Activated T-cell treated with anti-CD3 and anti-CD28 coated beads, Interleukin-2, amount 50 U/mL, for 4 hours (primary cell): Measurements from ENCODE around the gene GRIA1. TPM values are rescaled to one million over a fixed set of nuclear protein-coding genes. Genes with fewer than 3 reads are reported as not detected.

Experiments
- ATAC-seq, 2 donors: fragments of 200-7000 bp; cut with Tn5 transposase; one replicate each; pipeline ENCODE4 v1.10.0; 2021
- DNase-seq: peaks from one replicate; pipeline ENCODE4 v3.0.0-alpha.2; 2020
- H3K27me3 Mint-ChIP-seq: one replicate; pipeline ENCODE4 v1.8.0; 2021; ENCODE audit warnings: low read depth, mixed read lengths
- H3K36me3 Mint-ChIP-seq: one replicate; pipeline ENCODE4 v1.8.0; 2022; ENCODE audit warnings: mixed read lengths; ENCODE audit not compliant: insufficient read depth
- H3K4me1 Mint-ChIP-seq: one replicate; pipeline ENCODE4 v1.8.0; 2021; ENCODE audit warnings: low read depth, mixed read lengths
- H3K4me3 Mint-ChIP-seq: one replicate; pipeline ENCODE4 v1.8.0; 2021; ENCODE audit warnings: mild to moderate bottlenecking, moderate library complexity, mixed read lengths
- H3K9me3 Mint-ChIP-seq: one replicate; pipeline ENCODE4 v1.8.0; 2021; ENCODE audit warnings: mixed read lengths
- total RNA-seq, 3 donors: library from RNA; stranded (reverse); gene quantifications; one replicate each; pipeline ENCODE4 v1.2.1, GENCODE V29; 2021

Gene GRIA1
- total RNA-seq, 3 donors from 2014 or later, result not detected

GRCh38 chr5:153780876-153781705 lies 290.6 kb downstream of the GRIA1 start:
- no peak overlapping the region for H3K4me3 Mint-ChIP-seq
- no peak for ATAC-seq
- no peak for DNase-seq
- no peaks in the 10 kb centered on the region for H3K9me3 Mint-ChIP-seq
- no peaks in the 10 kb centered on the region for H3K27me3 Mint-ChIP-seq
- no peaks in the 10 kb centered on the region for H3K36me3 Mint-ChIP-seq
- no peaks in the 10 kb centered on the region for H3K4me1 Mint-ChIP-seq

- no peaks in the 10 kb centered on the region for H3K4me1 Mint-ChIP-seq
- H3K4me3 Mint-ChIP-seq, result no peak overlapping the region
- H3K27me3 Mint-ChIP-seq, result no peaks in the 10 kb centered on the region
- ATAC-seq, result no peak
- H3K9me3 Mint-ChIP-seq, result no peaks in the 10 kb centered on the region
- H3K36me3 Mint-ChIP-seq, result no peaks in the 10 kb centered on the region
- no peak for DNase-seq
Measured at GRCh38 chr5:153782589-153783361, 292.3 kb downstream of the GRIA1 start.

GRCh38 chr5:153783362-153783658 lies 292.8 kb downstream of the GRIA1 start:
- DNase-seq, result no peak
- ATAC-seq, result no peak
- Mint-ChIP-seq H3K9me3 (no peaks in the 10 kb centered on the region), H3K36me3 (no peaks in the 10 kb centered on the region), H3K4me3 (no peak overlapping the region), H3K4me1 (no peaks in the 10 kb centered on the region), H3K27me3 (peaks cover 3% of the 10 kb centered on the region)

GRCh38 chr5:153784277-153784676 lies 293.8 kb downstream of the GRIA1 start:
- no peaks in the 10 kb centered on the region for H3K9me3 Mint-ChIP-seq
- H3K36me3 Mint-ChIP-seq, result no peaks in the 10 kb centered on the region
- no peak overlapping the region for H3K4me3 Mint-ChIP-seq
- peaks cover 5% of the 10 kb centered on the region for H3K27me3 Mint-ChIP-seq
- ATAC-seq (no peak), DNase-seq (no peak)
- H3K4me1 Mint-ChIP-seq, result no peaks in the 10 kb centered on the region

GRCh38 chr5:153791339-153791738 lies 300.9 kb downstream of the GRIA1 start:
- H3K4me1 Mint-ChIP-seq, result no peaks in the 10 kb centered on the region

GRCh38 chr5:153792305-153792704 lies 301.8 kb downstream of the GRIA1 start:
- ATAC-seq, result no peak
- H3K27me3 Mint-ChIP-seq, result peaks cover 7% of the 10 kb centered on the region
- H3K4me1 Mint-ChIP-seq, result no peaks in the 10 kb centered on the region

More at GRCh38 chr5:153791339-153791738, 300.9 kb downstream of the GRIA1 start:
- DNase-seq (no peak), ATAC-seq (no peak)
- no peak overlapping the region for H3K4me3 Mint-ChIP-seq
- H3K36me3 Mint-ChIP-seq, result no peaks in the 10 kb centered on the region
- H3K9me3 Mint-ChIP-seq, result no peaks in the 10 kb centered on the region
- peaks cover 7% of the 10 kb centered on the region for H3K27me3 Mint-ChIP-seq

GRCh38 chr5:153793699-153794098 lies 303.2 kb downstream of the GRIA1 start:
- DNase-seq (no peak), ATAC-seq (no peak)
- peaks cover 2% of the 10 kb centered on the region for H3K27me3 Mint-ChIP-seq
- H3K9me3 Mint-ChIP-seq, result no peaks in the 10 kb centered on the region
- H3K36me3 Mint-ChIP-seq, result no peaks in the 10 kb centered on the region
- no peak overlapping the region for H3K4me3 Mint-ChIP-seq
- H3K4me1 Mint-ChIP-seq, result no peaks in the 10 kb centered on the region

More at GRCh38 chr5:153792305-153792704, 301.8 kb downstream of the GRIA1 start:
- Mint-ChIP-seq H3K9me3 (no peaks in the 10 kb centered on the region), H3K36me3 (no peaks in the 10 kb centered on the region), H3K4me3 (no peak overlapping the region)
- DNase-seq, result no peak

GRCh38 chr5:153794327-153794726 lies 303.9 kb downstream of the GRIA1 start:
- Mint-ChIP-seq H3K4me3 (no peak overlapping the region), H3K36me3 (no peaks in the 10 kb centered on the region), H3K9me3 (no peaks in the 10 kb centered on the region), H3K4me1 (no peaks in the 10 kb centered on the region), H3K27me3 (peaks cover 2% of the 10 kb centered on the region)
- DNase-seq (no peak), ATAC-seq (no peak)

- Mint-ChIP-seq H3K36me3 (no peaks in the 10 kb centered on the region), H3K4me3 (no peak overlapping the region), H3K4me1 (no peaks in the 10 kb centered on the region), H3K9me3 (no peaks in the 10 kb centered on the region), H3K27me3 (no peaks in the 10 kb centered on the region)
- ATAC-seq (no peak), DNase-seq (no peak)
Measured at GRCh38 chr5:153796527-153796926, 306.1 kb downstream of the GRIA1 start.

GRCh38 chr5:153797484-153797883 lies 307.0 kb downstream of the GRIA1 start:
- ATAC-seq, result no peak

GRCh38 chr5:153798830-153799229 lies 308.4 kb downstream of the GRIA1 start:
- Mint-ChIP-seq H3K4me3 (no peak overlapping the region), H3K36me3 (no peaks in the 10 kb centered on the region), H3K4me1 (no peaks in the 10 kb centered on the region), H3K9me3 (no peaks in the 10 kb centered on the region), H3K27me3 (no peaks in the 10 kb centered on the region)
- no peak for DNase-seq
- ATAC-seq, result no peak

More at GRCh38 chr5:153797484-153797883, 307.0 kb downstream of the GRIA1 start:
- H3K4me1 Mint-ChIP-seq, result no peaks in the 10 kb centered on the region
- H3K4me3 Mint-ChIP-seq, result no peak overlapping the region
- H3K9me3 Mint-ChIP-seq, result no peaks in the 10 kb centered on the region
- H3K27me3 Mint-ChIP-seq, result no peaks in the 10 kb centered on the region
- DNase-seq, result no peak
- H3K36me3 Mint-ChIP-seq, result no peaks in the 10 kb centered on the region

GRCh38 chr5:153799466-153799865 lies 309.0 kb downstream of the GRIA1 start:
- ATAC-seq (no peak), DNase-seq (no peak)
- Mint-ChIP-seq H3K9me3 (no peaks in the 10 kb centered on the region), H3K36me3 (no peaks in the 10 kb centered on the region), H3K27me3 (peaks cover 5% of the 10 kb centered on the region), H3K4me3 (no peak overlapping the region), H3K4me1 (no peaks in the 10 kb centered on the region)

GRCh38 chr5:153802050-153802821 lies 311.8 kb downstream of the GRIA1 start:
- no peak for DNase-seq
- Mint-ChIP-seq H3K27me3 (peaks cover 5% of the 10 kb centered on the region), H3K4me3 (no peak overlapping the region), H3K9me3 (no peaks in the 10 kb centered on the region), H3K36me3 (no peaks in the 10 kb centered on the region), H3K4me1 (no peaks in the 10 kb centered on the region)
- ATAC-seq, result no peak

- Mint-ChIP-seq H3K4me1 (no peaks in the 10 kb centered on the region), H3K4me3 (no peak overlapping the region), H3K36me3 (no peaks in the 10 kb centered on the region), H3K9me3 (peaks cover 4% of the 10 kb centered on the region), H3K27me3 (peaks cover 5% of the 10 kb centered on the region)
- no peak for DNase-seq
- ATAC-seq, result no peak
Measured at GRCh38 chr5:153807801-153808200, 317.3 kb downstream of the GRIA1 start.
